ACHN (cell line): ENCODE data around the gene R3HDML.

ENCODE experiments used
- DNase-seq: peaks from one replicate; pipeline ENCODE4 v3.0.0-alpha.2; 2015
- in situ Hi-C: cut with HindIII; loops from 2 replicates; pipeline ENCODE4 v1.10.0; 2017; ENCODE audit warnings: low sequenced_read_pairs, low pct_ligation_motif_present, low pct_unique_long_range_greater_than_20kb

R3HDML gene

DNA sequence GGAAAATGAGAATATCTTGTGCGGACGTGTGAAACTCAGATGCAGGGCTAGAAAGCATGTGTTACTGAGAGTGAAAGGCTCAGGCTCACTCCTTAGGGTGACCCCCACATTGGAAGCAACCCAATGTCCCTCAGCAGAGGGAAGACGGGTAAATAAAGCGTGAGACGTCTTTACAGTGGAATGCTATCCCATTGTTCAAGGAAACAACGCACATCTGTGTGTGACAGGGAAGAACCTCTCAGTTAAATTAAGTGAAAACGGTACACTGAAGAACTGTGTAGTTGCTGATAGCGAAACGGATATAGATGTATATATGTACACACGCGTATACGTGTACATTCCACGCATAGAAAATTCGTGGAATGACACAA, 19.5 kb downstream of the R3HDML start:
- in situ Hi-C loops: no loop called here
- DNase-seq: no peak

DNA sequence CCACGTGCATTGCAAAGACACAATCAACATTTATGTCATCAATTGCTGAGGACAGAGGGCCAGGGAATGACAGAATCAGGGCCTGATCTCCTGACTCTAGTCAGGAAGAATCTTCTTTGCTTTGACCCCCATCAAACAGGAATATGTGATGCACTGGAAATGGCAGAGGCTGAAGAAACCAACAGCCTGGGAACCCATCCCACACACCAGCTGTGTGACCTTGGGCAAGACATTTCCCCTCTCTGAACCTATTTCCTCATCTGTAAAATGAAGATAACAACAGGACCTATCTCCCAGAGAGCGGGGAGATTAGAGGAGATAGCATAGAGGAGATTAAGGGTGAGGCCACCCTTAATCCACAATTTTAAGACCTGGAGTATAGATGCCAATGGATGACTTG, 20.2 kb downstream of the R3HDML start:
- in situ Hi-C loops: no loop called here
- no peak for DNase-seq

DNA sequence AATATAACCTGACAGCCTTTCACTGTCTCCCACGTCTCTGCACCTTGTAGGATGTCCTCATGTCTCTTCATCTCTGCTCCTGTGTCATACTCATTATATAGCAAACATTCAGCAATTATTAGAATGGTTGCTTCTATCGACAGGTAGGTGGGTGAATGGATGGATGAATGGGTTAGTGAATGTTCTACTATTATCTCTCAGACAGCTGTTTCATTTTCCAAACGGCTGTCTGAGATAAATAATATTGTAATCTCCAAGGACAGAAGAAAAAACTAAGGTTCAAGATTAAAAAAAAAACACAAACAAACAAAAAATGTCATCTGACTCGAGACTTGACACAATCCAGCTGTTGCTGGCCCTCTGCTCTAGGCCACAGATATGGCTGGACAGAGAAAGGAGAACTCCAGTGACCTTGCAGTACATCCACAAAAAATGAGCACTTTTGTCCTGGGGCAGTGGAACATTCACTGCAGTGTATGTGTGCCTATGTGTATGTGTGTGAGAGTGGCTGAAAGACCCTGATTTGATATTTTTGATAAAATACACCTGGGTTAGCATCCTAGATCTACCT, 20.8 kb downstream of the R3HDML start:
- in situ Hi-C loops: no loop called here
- DNase-seq: no peak

DNA sequence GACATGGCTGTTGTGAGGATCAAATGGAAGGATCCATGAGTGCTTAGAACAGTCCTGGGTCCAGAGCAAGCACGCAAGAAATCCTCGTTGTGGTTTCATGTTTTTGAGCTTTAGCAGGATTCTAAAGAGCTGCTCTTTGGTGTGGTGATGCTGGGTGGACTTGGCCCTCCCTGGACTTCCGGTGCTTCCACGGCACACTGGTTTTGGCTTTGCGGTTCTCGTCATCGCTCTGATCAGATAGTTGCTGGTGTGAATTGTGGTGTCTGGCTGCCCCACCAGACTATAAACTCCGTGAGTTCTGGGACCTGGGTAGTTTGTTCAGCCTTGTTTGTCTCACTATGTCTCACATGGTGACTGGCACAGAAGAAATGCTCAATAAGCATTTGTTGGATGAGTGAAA, 21.9 kb downstream of the R3HDML start:
- in situ Hi-C loops: no loop called here
- no peak for DNase-seq

DNA sequence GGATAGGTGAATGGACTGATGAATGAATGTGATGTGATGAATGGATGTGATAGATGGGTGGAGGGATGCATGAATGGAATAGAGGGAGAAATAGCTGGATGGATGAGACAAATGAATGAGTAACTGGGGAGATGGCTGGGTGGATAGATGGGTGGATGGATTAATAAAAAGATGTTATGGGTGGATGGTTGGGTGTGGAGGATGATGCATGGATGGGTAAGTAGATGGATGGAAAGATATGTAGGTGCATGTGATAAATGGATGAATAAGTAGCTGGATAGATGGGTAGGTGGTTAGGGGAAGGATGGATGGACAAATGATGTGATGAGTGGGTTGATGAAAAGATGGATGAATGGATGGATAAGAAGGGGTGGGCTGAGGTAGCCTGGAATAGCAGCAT, 23.4 kb downstream of the R3HDML start:
- in situ Hi-C loops: no loop called here
- no peak for DNase-seq

DNA sequence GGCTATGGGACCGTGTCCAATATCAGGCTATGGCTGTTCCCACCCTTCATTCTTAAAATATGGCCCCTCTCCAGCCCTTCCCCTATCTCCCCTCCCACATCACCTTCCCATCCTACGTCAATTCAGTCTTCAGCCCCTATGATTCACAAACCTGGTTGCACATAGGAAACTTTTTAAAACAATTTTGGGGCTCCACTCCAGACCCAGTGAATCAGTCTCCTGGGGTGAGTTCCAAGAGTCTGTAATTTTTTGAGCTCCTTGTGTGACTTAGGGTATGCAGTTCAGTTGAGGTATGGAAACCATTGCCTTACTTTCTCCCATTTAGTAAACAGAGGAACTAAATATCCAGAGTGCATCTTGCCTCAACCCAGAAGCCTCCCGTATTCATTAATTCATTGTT, 24.2 kb downstream of the R3HDML start:
- in situ Hi-C loops: no loop called here
- no peak for DNase-seq

DNA sequence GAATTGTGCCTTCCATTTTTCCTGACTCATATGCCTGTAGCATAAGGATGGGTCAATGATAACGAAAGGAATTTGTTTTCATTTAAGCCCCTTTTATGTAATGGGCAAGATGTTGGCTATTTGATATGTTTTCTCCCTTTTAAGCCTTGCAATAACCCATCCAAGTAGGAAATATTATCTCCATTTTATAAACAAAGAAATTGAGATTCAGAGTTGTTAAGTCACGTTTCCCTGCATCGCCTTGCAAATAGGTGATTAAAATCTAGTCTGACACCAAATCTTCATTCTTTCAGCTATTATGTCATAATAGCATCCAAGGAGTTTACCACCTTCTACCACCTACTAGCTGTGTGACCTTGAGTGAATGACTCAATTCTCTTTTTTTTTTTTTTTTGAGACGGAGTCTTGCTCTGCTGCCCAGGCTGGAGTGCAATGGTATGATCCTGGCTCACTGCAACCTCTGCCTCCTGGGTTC, 25.7 kb downstream of the R3HDML start:
- in situ Hi-C loops: no loop called here
- no peak for DNase-seq

DNA sequence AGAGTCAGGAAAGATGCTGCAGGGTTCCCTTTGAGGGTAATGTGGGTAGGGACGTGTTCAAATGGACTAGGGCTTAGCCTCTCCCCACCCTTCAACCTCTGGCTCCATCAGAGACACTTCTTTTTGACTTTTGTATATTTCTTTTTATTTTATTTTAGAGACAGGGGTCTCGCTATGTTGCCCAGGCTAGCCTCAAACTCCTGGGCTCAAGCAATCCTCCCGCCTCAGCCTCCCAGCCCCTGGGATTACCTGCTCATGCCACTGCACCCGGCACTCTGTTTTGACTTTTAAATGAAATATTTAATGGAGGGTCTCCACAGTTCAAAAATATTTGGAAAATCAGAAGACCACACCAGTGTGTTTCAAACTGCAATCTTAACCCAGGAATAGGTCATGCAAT, 27.2 kb downstream of the R3HDML start:
- in situ Hi-C loops: no loop called here
- no peak for DNase-seq

DNA sequence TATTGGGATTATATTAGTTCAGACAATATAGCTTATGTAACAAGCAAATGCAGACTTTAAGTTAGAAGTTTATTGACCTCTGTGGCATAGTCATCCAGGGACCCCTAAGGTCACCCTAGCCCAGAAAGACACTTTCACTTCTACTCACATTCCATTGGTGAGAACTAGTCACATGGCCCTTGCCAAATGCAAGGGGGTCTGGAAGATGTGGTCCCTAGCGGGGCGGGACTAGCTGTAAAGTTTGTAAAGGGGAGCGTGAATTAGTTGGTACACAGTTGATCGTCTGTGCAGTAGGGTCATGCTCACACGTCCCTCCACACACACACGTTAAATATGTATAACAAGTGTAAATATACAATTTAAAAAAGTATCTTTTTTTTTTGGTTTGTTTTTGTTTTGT, 27.9 kb downstream of the R3HDML start:
- in situ Hi-C loops: no loop called here
- no peak for DNase-seq

DNA sequence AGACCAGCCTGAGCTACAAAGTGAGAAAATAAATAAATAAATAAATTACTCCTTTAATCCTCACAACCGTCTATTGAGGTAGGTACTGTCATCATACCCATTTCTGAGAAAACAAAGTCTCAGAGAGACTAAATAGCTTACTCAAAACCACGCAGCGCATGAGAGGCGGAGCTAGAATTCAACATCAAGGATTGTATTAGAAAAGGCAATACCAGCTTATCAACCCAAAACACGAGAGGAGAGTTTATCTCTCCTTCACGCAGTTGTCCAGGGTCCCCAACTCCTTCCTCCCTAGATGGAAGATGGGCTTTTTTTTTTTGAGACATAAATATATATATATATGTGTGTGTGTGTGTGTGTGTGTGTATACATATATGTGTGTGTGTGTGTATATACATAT, 30.9 kb downstream of the R3HDML start:
- in situ Hi-C loops: no loop called here
- DNase-seq: no peak

DNA sequence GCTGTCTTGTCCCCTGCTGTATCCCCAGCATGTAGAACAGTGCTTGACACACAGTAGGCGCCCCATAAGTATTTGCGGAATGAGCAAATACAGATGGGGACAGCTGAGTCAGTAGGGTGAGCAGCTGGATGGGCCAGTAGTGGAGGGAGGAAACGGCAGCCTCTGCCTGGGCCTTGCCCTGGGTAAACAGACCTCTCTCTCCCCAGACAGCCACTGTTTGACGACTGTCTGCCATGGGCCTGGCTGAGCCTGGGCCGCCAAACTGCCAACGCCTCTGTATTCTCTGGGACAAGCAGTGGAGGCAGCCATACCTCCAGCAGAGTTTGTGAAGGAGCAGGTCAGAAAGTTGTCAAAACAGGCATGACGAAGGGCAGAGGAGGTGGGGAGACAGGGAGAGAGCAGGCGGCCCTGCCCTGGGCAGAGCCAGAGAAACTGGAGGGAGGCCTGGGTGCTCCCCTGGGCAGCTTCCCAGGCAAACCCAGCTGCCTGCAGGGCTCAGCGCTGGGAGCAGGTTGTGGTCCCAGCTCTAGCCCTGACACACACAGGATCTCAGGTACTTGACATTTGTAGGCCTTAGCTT, 33.9 kb downstream of the R3HDML start:
- in situ Hi-C loops: no loop called here
- DNase-seq: no peak

DNA sequence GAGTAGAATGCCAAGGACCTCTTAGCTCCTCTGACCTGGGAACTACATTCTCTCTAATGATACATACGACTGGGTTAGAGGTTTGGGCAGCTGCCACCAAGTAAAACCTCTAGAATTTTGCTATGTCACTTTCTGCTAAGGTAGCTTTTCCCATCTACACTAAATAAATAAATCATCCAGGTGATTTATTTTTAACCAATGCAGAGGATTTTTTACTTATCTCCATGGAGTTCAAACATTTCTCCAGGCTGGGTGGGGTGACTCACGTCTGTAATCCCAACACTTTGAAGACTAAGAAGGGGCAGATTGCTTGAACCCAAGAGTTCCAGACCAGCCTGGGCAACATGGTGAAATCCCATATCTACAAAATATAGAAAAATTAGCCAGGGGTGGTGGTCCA, 45.8 kb downstream of the R3HDML start:
- no peak for DNase-seq
- in situ Hi-C loops: no loop called here

DNA sequence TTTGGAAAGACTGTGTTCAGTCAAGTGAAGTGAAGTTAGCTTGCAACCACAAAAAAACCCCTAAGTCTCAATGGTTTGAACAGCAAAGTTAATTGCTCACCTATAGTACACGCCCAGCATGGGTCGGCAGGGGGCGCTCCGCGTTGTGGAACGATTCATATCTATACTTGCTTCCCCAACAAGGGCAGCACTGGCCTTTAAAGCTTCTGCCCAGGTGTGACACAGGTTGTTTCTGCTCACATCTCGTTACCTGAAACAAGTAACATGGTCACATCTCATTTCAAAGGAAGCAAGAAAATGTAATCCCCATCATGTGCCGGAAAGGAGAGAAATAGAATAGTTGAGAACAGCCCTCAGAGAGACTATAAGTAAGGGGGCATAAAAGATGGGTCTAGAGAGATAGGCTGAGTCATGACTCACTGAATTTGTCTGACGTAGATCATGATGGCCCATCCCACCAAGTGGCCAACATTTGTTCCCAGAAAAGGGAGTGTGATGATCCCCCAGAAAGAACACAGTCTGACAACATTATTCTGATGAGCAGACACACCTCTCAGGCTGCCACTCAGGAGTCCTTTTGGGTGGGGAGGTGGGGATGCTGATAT, 47.7 kb downstream of the R3HDML start:
- in situ Hi-C loops: no loop called here
- peak; percentile 62 for DNase-seq

DNA sequence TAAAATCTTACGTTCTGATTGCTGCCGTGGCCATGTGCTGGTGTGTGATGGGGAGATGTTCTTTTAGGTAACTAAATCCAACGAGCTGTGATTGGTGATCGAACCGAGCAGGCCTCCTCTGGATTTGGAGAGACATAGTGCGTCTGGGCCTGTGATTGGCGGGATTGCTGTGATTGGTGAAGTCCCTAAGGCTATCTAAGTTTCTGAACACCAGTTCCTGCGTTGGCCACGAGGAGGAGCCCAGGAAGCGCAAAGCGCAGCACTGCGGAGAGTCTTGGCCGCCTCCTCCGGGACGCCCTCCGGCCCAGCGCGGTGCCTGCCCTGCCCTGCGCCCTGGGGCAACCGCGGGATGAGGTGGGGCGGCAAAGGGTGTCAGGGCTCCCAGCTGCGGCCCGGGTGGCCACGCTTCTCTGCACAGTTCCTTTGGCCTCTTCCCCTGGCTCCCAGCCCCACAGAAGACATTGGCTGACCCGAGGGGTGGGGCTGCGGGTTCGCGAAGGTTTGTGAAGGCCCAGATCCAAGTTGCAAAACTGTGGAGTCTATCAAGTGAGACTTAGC, 51.7 kb downstream of the R3HDML start:
- DNase-seq: peak; percentile 76
- in situ Hi-C loops: no loop called here

DNA sequence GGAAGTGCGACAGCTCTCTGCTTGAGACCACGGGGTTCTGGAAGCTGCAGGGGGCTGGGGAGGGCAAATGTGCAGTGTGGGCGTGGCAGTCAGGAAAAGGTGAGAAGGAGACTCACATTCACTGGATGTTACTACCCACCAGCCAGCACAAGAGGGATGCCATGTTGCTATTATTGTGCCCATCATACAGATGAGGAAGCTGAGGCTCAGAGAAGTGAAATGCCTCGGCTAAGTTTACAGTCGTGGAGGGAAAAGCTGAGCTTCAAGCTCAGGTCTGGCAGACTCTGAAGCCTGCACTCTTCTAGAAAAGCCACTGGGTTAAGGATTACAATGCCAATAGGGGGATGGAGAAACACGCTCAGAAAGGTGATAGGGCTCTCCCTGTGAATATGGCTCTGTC, 53.0 kb downstream of the R3HDML start:
- in situ Hi-C loops: no loop called here
- no peak for DNase-seq

DNA sequence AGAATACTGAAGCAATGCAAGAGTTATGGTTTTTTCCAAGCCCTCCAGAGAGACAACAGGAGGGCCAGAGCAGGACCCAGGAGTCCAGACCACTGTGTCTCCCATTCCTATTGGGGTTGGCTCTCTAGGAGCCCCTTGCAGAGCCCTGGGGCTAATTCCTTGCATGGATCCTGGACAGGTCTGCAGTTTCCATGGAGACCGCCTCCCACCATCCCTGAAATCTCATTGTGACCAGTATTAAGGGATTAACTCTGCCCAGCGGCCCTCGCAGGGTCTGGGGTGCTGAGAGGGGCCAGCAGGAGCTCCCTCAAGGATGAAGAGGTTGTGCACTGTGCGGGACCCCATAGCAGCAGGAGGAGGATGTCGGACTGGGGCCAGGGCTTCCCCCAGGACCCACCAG, 53.4 kb downstream of the R3HDML start:
- in situ Hi-C loops: no loop called here
- DNase-seq: no peak

DNA sequence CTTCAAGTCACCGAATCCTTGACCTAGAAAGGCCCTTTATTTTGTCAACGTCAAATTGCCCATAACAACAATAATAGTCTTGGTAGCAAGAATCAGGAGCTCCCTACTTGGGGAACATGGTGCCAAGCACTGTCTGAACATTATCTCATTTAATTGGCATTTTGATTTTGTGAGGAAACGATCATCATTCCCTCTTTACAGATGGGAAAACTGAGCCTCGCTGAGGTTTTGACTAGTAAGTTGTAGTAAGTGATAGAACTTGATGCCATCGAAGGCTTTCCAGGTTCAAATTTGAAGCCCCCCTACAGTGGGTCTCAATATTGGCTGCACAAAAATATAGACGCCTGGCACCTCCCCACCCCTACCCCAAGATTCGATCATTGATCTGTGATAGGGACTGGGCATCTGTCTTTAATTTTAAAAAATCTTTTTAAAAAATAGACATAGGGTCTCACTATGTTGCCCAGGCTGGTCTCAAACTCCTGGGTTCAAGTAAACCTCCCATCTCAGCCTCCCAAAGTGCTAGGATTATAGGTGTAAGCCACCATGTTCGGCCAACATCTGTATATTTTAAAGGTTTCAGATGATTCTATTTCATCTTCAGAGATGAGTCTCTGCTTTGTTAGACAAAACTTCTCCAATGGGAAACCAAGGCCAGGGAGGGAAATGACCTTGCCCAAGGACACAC, 55.4 kb downstream of the R3HDML start:
- in situ Hi-C loops: no loop called here

DNA sequence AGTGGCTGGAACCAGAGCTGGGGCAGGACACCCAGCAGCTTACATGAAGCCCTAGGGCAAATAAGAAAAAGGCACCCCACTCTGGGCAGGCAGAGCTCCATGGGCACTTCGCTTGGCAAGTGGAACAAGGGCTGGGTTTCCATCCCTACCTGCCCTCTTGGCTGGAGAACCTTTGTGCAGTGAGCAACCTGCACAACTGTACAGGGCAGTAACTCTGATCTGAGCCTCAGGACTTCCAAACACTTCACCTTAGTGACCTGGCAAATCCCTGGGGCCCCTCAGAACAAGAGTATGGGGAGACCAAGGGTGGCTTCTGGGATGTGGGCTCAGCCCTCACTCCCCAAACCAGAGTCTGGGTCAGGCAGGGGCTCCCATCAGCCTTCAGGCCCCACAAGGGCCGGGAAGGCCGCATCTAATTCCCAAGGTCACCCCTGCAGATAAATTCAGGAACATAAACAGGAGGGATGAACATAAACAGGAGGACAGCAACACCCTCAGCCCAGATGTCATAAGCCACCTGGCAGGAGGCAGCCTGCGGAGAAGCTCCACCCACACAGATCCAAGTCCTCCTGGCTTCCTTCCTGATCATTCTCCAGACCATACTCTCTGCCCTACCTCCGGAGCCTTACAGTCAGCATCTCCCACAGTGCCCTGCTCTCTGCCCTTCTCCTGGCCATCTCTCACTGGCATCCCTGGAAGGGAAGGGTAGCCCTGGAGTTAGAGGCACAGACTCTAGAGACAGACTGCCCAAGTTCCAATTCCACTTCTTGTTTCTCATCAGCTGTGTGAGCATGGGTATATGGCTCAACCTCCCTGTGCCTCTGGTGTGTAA, 56.1 kb downstream of the R3HDML start:
- in situ Hi-C loops: no loop called here
- no peak for DNase-seq

More for the DNA sequence above, 55.4 kb downstream of the R3HDML start:
- DNase-seq: no peak
